H1 (cell line): Measurements from ENCODE around the gene AIPL1. TPM values are rescaled to one million over a fixed set of nuclear protein-coding genes. Genes with fewer than 3 reads are reported as not detected.

Experiments
- CTCF ChIA-PET: fragments of 300-600 bp; sonication (Branson Sonifier 250); formaldehyde crosslinking; loops from one replicate; lab custom pipeline; 2021; ENCODE audit not compliant: partially characterized antibody; lab: Charles Lee
- POLR2A ChIA-PET: fragments of 300-600 bp; sonication (Branson Sonifier 250); formaldehyde crosslinking; loops from one replicate; lab custom pipeline; 2021; ENCODE audit warnings: inconsistent platforms; ENCODE audit not compliant: partially characterized antibody; lab: Charles Lee
- DNase-seq, 2 experiments: peaks; one replicate each; pipeline versions ENCODE4 v3.0.0 to v3.0.0-alpha.2; 2010 to 2022; ENCODE audit warnings: low spot score in 2 of 2, low read depth in 1 of 2, mixed read lengths in 1 of 2
- FAIRE-seq: peaks from 2 replicates; lab custom pipeline; 2011; peaks lifted over from hg19 to GRCh38; lab: Jason Lieb, UNC
- H2AFZ ChIP-seq: 2 replicates; pipeline ENCODE4 v1.8.1; 2012; ENCODE audit warnings: low read length, inconsistent platforms
- H2AK5ac ChIP-seq: 2 replicates; pipeline ENCODE4 v1.6.1; 2013; ENCODE audit warnings: low read depth, low read length
- H2BK120ac ChIP-seq: replicated peaks from 2 replicates; pipeline ENCODE3; 2013; ENCODE audit warnings: low read depth, low read length, inconsistent platforms
- H2BK12ac ChIP-seq: 2 replicates; pipeline ENCODE4 v1.6.1; 2013; ENCODE audit warnings: low read depth, low read length
- H2BK15ac ChIP-seq: 2 replicates; pipeline ENCODE4 v1.6.1; 2013; ENCODE audit warnings: low read length
- H2BK20ac ChIP-seq: 2 replicates; pipeline ENCODE4 v1.6.1; 2013; ENCODE audit warnings: low read length
- H2BK5ac ChIP-seq: 2 replicates; pipeline ENCODE4 v1.6.1; 2013; ENCODE audit warnings: low read depth, low read length
- H3K14ac ChIP-seq: 2 replicates; pipeline ENCODE4 v1.6.1; 2013; ENCODE audit warnings: inconsistent platforms; ENCODE audit not compliant: insufficient read length
- H3K18ac ChIP-seq: 2 replicates; pipeline ENCODE4 v1.6.1; 2013; ENCODE audit warnings: low read length; ENCODE audit errors: extremely low read depth
- H3K23ac ChIP-seq: 2 replicates; pipeline ENCODE4 v1.6.1; 2013; ENCODE audit warnings: inconsistent platforms; ENCODE audit not compliant: insufficient read length
- H3K23me2 ChIP-seq: 2 replicates; pipeline ENCODE4 v1.6.1; 2013; ENCODE audit warnings: low read depth, low read length
- H3K27ac ChIP-seq: 2 replicates; pipeline ENCODE4 v1.6.1; 2011; ENCODE audit warnings: low read depth, low read length, inconsistent platforms
- H3K27me3 ChIP-seq, 4 experiments: replicated peaks in 1 of 4; 1 replicate in 1 of 4; 2 replicates in 3 of 4; pipeline versions ENCODE4 v1.6.1 to v1.8.1; 2011 to 2013; ENCODE audit warnings: low read length in 3 of 4, mild to moderate bottlenecking in 3 of 4, inconsistent platforms in 2 of 4, mixed read lengths in 2 of 4, moderate library complexity in 1 of 4; ENCODE audit not compliant: control insufficient read depth in 3 of 4, insufficient read depth in 3 of 4; ENCODE audit errors: extremely low read depth in 1 of 4
- H3K36me3 ChIP-seq, 4 experiments: 2 replicates each; pipeline versions ENCODE4 v1.6.1 to v1.8.1; 2011 to 2013; ENCODE audit warnings: mild to moderate bottlenecking in 4 of 4, low read length in 3 of 4, moderate library complexity in 2 of 4, control low read depth in 1 of 4, inconsistent platforms in 1 of 4; ENCODE audit not compliant: insufficient read depth in 4 of 4, control insufficient read depth in 2 of 4
- H3K4ac ChIP-seq: replicated peaks from 2 replicates; pipeline ENCODE3; 2013; ENCODE audit warnings: low read length, low read depth, mixed read lengths, inconsistent platforms; ENCODE audit not compliant: insufficient read length
- H3K4me1 ChIP-seq, 4 experiments: replicated peaks in 1 of 4; 1 replicate in 1 of 4; 2 replicates in 3 of 4; pipeline versions ENCODE4 v1.6.1 to v1.8.1; 2011 to 2013; ENCODE audit warnings: low read length in 3 of 4, inconsistent platforms in 2 of 4, mixed read lengths in 1 of 4; ENCODE audit not compliant: insufficient read depth in 4 of 4, control insufficient read depth in 3 of 4
- H3K4me2 ChIP-seq, 2 experiments: 2 replicates each; pipeline versions ENCODE4 v1.6.1 to v1.8.1; 2011 to 2013; ENCODE audit warnings: low read depth in 2 of 2, low read length in 2 of 2, control low read depth in 1 of 2, inconsistent platforms in 1 of 2, mild to moderate bottlenecking in 1 of 2; ENCODE audit not compliant: insufficient read depth in 1 of 2
- H3K4me3 ChIP-seq, 4 experiments: fragments of 200-600, 300-600 bp in 1 of 4; sonication (generic), shearing (Covaris generic), sonication (Bioruptor Twin) in 1 of 4; 2 replicates each; pipeline versions ENCODE4 v1.5.1 to v1.8.1; 2011 to 2016; ENCODE audit warnings: low read length in 4 of 4, low read depth in 3 of 4, control low read depth in 2 of 4, inconsistent platforms in 2 of 4, mild to moderate bottlenecking in 2 of 4, mixed read lengths in 1 of 4, moderate library complexity in 1 of 4; ENCODE audit not compliant: insufficient read depth in 2 of 4; ENCODE audit errors: extremely low read depth in 1 of 4
- H3K56ac ChIP-seq: replicated peaks from 2 replicates; pipeline ENCODE3; 2013; ENCODE audit warnings: low read depth, mild to moderate bottlenecking, mixed read lengths, low read length, inconsistent platforms; ENCODE audit not compliant: insufficient read length
- H3K79me1 ChIP-seq: 2 replicates; pipeline ENCODE4 v1.6.1; 2013; ENCODE audit warnings: low read depth, low read length, control low read depth
- H3K79me2 ChIP-seq, 2 experiments: 2 replicates each; pipeline versions ENCODE4 v1.6.1 to v1.8.1; 2012 to 2013; ENCODE audit warnings: low read length in 2 of 2, mild to moderate bottlenecking in 2 of 2, inconsistent platforms in 1 of 2; ENCODE audit not compliant: insufficient read depth in 2 of 2, control insufficient read depth in 1 of 2
- H3K9ac ChIP-seq, 4 experiments: replicated peaks in 1 of 4; 1 replicate in 1 of 4; 2 replicates in 3 of 4; pipeline versions ENCODE4 v1.6.1 to v1.8.1; 2011 to 2013; ENCODE audit warnings: low read depth in 3 of 4, low read length in 3 of 4, control low read depth in 2 of 4, mild to moderate bottlenecking in 2 of 4, moderate library complexity in 2 of 4, inconsistent platforms in 1 of 4; ENCODE audit errors: extremely low read depth in 1 of 4
- H3K9me3 ChIP-seq, 2 experiments: 2 replicates each; pipeline versions ENCODE4 v1.6.1 to v1.8.1; 2012 to 2013; ENCODE audit warnings: mild to moderate bottlenecking in 2 of 2, moderate library complexity in 2 of 2, control low read depth in 1 of 2, inconsistent platforms in 1 of 2, low read depth in 1 of 2, low read length in 1 of 2, mixed read lengths in 1 of 2; ENCODE audit not compliant: insufficient read depth in 2 of 2
- H4K20me1 ChIP-seq, 2 experiments: replicated peaks in 1 of 2; 2 replicates each; pipeline versions ENCODE3 to v1.8.1; 2011 to 2013; ENCODE audit warnings: inconsistent platforms in 2 of 2, low read length in 2 of 2, mild to moderate bottlenecking in 1 of 2; ENCODE audit not compliant: insufficient read depth in 2 of 2, control insufficient read depth in 1 of 2
- H4K5ac ChIP-seq: 2 replicates; pipeline ENCODE4 v1.6.1; 2013; ENCODE audit warnings: low read length, low read depth, mixed read lengths, inconsistent platforms; ENCODE audit not compliant: insufficient read length
- H4K8ac ChIP-seq: 2 replicates; pipeline ENCODE4 v1.8.0; 2013; ENCODE audit warnings: mild to moderate bottlenecking, moderate library complexity, low read length, inconsistent platforms; ENCODE audit not compliant: insufficient read depth; ENCODE audit errors: extremely low read depth
- H4K91ac ChIP-seq: replicated peaks from 2 replicates; pipeline ENCODE3; 2013; ENCODE audit warnings: low read length, mixed read lengths, inconsistent platforms; ENCODE audit not compliant: insufficient read length
- CTCF ChIP-seq, 3 experiments: IDR thresholded peaks; 1 replicate in 2 of 3; 2 replicates in 1 of 3; pipeline versions ENCODE4 v1.5.1 to v1.6.1; 2011; ENCODE audit warnings: low read length in 3 of 3, mild to moderate bottlenecking in 3 of 3, inconsistent platforms in 2 of 3, low read depth in 1 of 3, moderate library complexity in 1 of 3; ENCODE audit not compliant: insufficient read depth in 1 of 3; ENCODE audit errors: control extremely low read depth in 1 of 3
- E2F6 ChIP-seq: IDR thresholded peaks from 2 replicates; pipeline ENCODE4 v1.6.1; 2012; ENCODE audit warnings: inconsistent platforms
- EZH2 ChIP-seq: fragments of 200-600 bp; sonication (generic); IDR thresholded peaks from 2 replicates; pipeline ENCODE4 v1.7.1; 2012; ENCODE audit warnings: low read depth, mild to moderate bottlenecking, moderate library complexity, low read length, inconsistent platforms; ENCODE audit not compliant: severe bottlenecking
- HDAC2 ChIP-seq, 2 experiments: fragments of 300-600 bp in 1 of 2; sonication (generic) in 1 of 2; IDR thresholded peaks; 2 replicates each; pipeline ENCODE4 v1.6.1; 2011 to 2012; ENCODE audit warnings: low read depth in 2 of 2, low read length in 2 of 2, mild to moderate bottlenecking in 2 of 2, moderate library complexity in 2 of 2, borderline replicate concordance in 1 of 2, inconsistent platforms in 1 of 2
- JUN ChIP-seq: IDR thresholded peaks from 2 replicates; pipeline ENCODE4 v1.6.1; 2011; ENCODE audit warnings: low read depth, mild to moderate bottlenecking, improper control_type of control experiment, low read length
- KDM5A ChIP-seq: fragments of 200-600 bp; IDR thresholded peaks from 2 replicates; pipeline ENCODE4 v1.7.1; 2012; ENCODE audit warnings: mild to moderate bottlenecking, low read length, inconsistent platforms, mixed read lengths
- PHF8 ChIP-seq: fragments of 200-600 bp; sonication (generic); conservative IDR thresholded peaks from 2 replicates; pipeline ENCODE4 v1.7.1; 2012; ENCODE audit warnings: low read depth, mild to moderate bottlenecking, inconsistent platforms, low read length, moderate library complexity
- RBBP5 ChIP-seq: IDR thresholded peaks from 2 replicates; pipeline ENCODE4 v1.7.1; 2012; ENCODE audit warnings: low read depth, mild to moderate bottlenecking, inconsistent platforms, low read length, moderate library complexity, borderline replicate concordance
- SIX5 ChIP-seq: IDR thresholded peaks from 2 replicates; pipeline ENCODE4 v1.6.1; 2011; ENCODE audit warnings: mild to moderate bottlenecking, low read depth, low read length
- TAF7 ChIP-seq: optimal IDR thresholded peaks from 2 replicates; pipeline ENCODE3; 2011; ENCODE audit warnings: low read depth, mild to moderate bottlenecking, inconsistent platforms, low read length, moderate library complexity, borderline replicate concordance
- WGBS, 2 experiments: shearing (Covaris generic) in 1 of 2; methylation state at CpG; one replicate each; pipeline versions ENCODE4 v1.1.6 to v1.1.7; 2013 to 2015; ENCODE audit warnings: low lambda C conversion rate in 2 of 2, mixed read lengths in 2 of 2, inconsistent platforms in 1 of 2, low coverage in 1 of 2, missing lambda C conversion rate in 1 of 2; ENCODE audit not compliant: insufficient replicate concordance in 2 of 2, insufficient coverage in 1 of 2, insufficient read length in 1 of 2; ENCODE audit errors: extremely low coverage in 1 of 2, missing lambda C conversion rate in 1 of 2; 5-methylcytosine and 5-hydroxymethylcytosine counted together
- polyA plus RNA-seq, 7 experiments: library from polyadenylated mRNA; depleted of rRNA in 3 of 7; stranded (reverse) in 5 of 7; unstranded in 2 of 7; fragments of >200 nt in 5 of 7; fragments of 200-250 nt in 2 of 7; gene quantifications; 1 replicate in 5 of 7; 2 replicates in 1 of 7; 4 replicates in 1 of 7; pipeline versions ENCODE4 v1.2.1 to v1.2.3, GENCODE V29; 2011 to 2013; ENCODE audit warnings: missing spikeins in 2 of 7, mixed read lengths in 2 of 7
- total RNA-seq: library from RNA; stranded (reverse); fragmentation: NEBNext Ultra II Directional; extraction: Animal tissue kit (Norgen Biotek cat#: 25700); gene quantifications from 2 replicates; pipeline ENCODE4 v1.2.1, GENCODE V29; 2021

The AIPL1 gene
- total and polyA plus RNA-seq, 2 of the 8 experiments (the other 6 are each of a cell fraction or from before 2014, with no cell fraction given): 0.56 to 0.71 TPM

DNA sequence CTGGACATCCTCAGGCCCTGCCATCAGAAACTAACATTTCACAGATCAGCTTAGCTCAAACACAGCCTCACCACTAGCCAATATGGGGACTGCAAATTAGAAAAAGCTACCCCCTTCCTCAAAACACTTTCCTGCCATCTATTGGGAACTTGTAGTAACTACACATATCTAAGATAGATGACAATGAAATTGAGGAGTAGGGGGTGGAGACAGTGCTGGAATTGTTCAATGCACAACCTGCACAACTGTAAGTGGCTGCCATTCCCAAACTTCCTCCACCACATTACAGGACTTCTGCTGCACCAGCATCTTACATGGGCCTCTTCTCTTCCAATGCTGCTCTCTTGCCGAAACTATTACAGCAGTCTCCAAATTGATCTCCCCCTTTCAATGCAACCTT, 21.9 kb downstream of the AIPL1 start:
- no peaks in the 10 kb centered on the region for H3K23me2 ChIP-seq
- peak overlapping the region; percentile 46; the same call in 1 of the 2 replicates for H2AFZ ChIP-seq
- no peak overlapping the region for H3K14ac ChIP-seq
- H3K4me3 ChIP-seq: no peak overlapping the region
- H2BK15ac ChIP-seq: no peak overlapping the region
- no peak overlapping the region for H3K18ac ChIP-seq
- no peak overlapping the region for H4K5ac ChIP-seq
- no peak overlapping the region for H3K4ac ChIP-seq
- H3K9me3 ChIP-seq: no peaks in the 10 kb centered on the region
- H3K79me1 ChIP-seq: no peaks in the 10 kb centered on the region
- no peaks in the 10 kb centered on the region for H3K79me2 ChIP-seq
- no peaks in the 10 kb centered on the region for H4K20me1 ChIP-seq
- H3K36me3 ChIP-seq: no peaks in the 10 kb centered on the region
- no peak overlapping the region for H4K91ac ChIP-seq
- H2AK5ac ChIP-seq: no peak overlapping the region
- no peak overlapping the region for H3K23ac ChIP-seq
- no peak overlapping the region for H2BK120ac ChIP-seq
- no peaks in the 10 kb centered on the region for H3K4me1 ChIP-seq
- H3K27me3 ChIP-seq: no peaks in the 10 kb centered on the region
- WGBS, 2 experiments: 81% methylated on average over 1 of the region's 1 CpG; no CpG with 5 or more reads in 1 of the 2 experiments
- FAIRE-seq: peak; percentile 90
- H3K9ac ChIP-seq: no peak overlapping the region
- no peak overlapping the region for H2BK20ac ChIP-seq
- no peak overlapping the region for H2BK12ac ChIP-seq
- ChIA-PET POLR2A (no interaction called here), CTCF (interaction anchor here (0.6 to 2.2 kb wide), 30 partner anchors 10 to 825 kb away, joined by 3 to 12 read pairs (median 4); no protein-coding TSS in a partner anchor)
- H3K27ac ChIP-seq: no peak overlapping the region
- H2BK5ac ChIP-seq: no peak overlapping the region
- DNase-seq: no peak
- H3K4me2 ChIP-seq: no peak overlapping the region
- no peak overlapping the region for H4K8ac ChIP-seq
- no peak overlapping the region for H3K56ac ChIP-seq
- TF ChIP-seq HDAC2 (IDR thresholded peaks at IDR 0.05; ENCODE audit: borderline replicate concordance in 1 of 2, low read depth in 2 of 2, low read length in 2 of 2): peak in 1 of 2 experiments; percentile 81; a peak in 1 of 4 replicates
- no peak for TF ChIP-seq EZH2
- no peak for TF ChIP-seq KDM5A
- peak in 2 of 3 experiments; percentile 53 to 74; a peak in 3 of 4 replicates for TF ChIP-seq CTCF (IDR thresholded peaks at IDR 0.05; ENCODE audit: control extremely low read depth in 1 of 3, insufficient read depth in 1 of 3, low read depth in 1 of 3, low read length in 3 of 3)
- TF ChIP-seq TAF7: no peak
- TF ChIP-seq JUN: no peak
- no peak for TF ChIP-seq SIX5
- no peak for TF ChIP-seq E2F6
- TF ChIP-seq RBBP5: no peak
- TF ChIP-seq PHF8: no peak
